Activated CD4-positive, alpha-beta memory T cell treated with anti-CD3 and anti-CD28 coated beads for 36 hours (primary cell): ENCODE data around the gene MLH3. TPM values are rescaled to one million over a fixed set of nuclear protein-coding genes. Genes with fewer than 3 reads are reported as not detected.

Experiments
- CTCF ChIA-PET: fragments of 350-600 bp; sonication (Branson Sonifier 250); formaldehyde crosslinking; loops from one replicate; lab custom pipeline; 2021; ENCODE audit warnings: antibody characterized with exemption, inconsistent platforms; lab: Charles Lee
- POLR2A ChIA-PET: fragments of 350-600 bp; sonication (Branson Sonifier 250); formaldehyde crosslinking; loops from one replicate; lab custom pipeline; 2021; ENCODE audit warnings: antibody characterized with exemption; lab: Charles Lee
- DNase-seq: peaks from one replicate; pipeline ENCODE4 v3.0.0-alpha.2; 2020
- H3K27ac Mint-ChIP-seq: one replicate; pipeline ENCODE4 v1.8.0; 2021; ENCODE audit warnings: mixed read lengths
- H3K27me3 Mint-ChIP-seq: one replicate; pipeline ENCODE4 v1.8.0; 2021; ENCODE audit warnings: mixed read lengths
- H3K36me3 Mint-ChIP-seq: one replicate; pipeline ENCODE4 v1.8.0; 2021; ENCODE audit warnings: mixed read lengths
- H3K4me1 Mint-ChIP-seq: one replicate; pipeline ENCODE4 v1.8.0; 2021; ENCODE audit warnings: low read depth, mixed read lengths
- H3K4me3 Mint-ChIP-seq: one replicate; pipeline ENCODE4 v1.8.0; 2021; ENCODE audit warnings: mild to moderate bottlenecking, mixed read lengths
- H3K9me3 Mint-ChIP-seq: one replicate; pipeline ENCODE4 v1.8.0; 2021; ENCODE audit warnings: mixed read lengths
- intact Hi-C: fragments of 100-400 bp; cut with micrococcal nuclease; formaldehyde crosslinking; loops from one replicate; pipeline ENCODE4 v1.15.1; 2023
- total RNA-seq, 2 experiments: library from RNA; stranded (reverse); gene quantifications; one replicate each; pipeline ENCODE4 v1.2.3, GENCODE V29; 2021

The MLH3 gene
- total RNA-seq, 2 experiments from 2014 or later = 19.7 to 21.2 TPM

DNA sequence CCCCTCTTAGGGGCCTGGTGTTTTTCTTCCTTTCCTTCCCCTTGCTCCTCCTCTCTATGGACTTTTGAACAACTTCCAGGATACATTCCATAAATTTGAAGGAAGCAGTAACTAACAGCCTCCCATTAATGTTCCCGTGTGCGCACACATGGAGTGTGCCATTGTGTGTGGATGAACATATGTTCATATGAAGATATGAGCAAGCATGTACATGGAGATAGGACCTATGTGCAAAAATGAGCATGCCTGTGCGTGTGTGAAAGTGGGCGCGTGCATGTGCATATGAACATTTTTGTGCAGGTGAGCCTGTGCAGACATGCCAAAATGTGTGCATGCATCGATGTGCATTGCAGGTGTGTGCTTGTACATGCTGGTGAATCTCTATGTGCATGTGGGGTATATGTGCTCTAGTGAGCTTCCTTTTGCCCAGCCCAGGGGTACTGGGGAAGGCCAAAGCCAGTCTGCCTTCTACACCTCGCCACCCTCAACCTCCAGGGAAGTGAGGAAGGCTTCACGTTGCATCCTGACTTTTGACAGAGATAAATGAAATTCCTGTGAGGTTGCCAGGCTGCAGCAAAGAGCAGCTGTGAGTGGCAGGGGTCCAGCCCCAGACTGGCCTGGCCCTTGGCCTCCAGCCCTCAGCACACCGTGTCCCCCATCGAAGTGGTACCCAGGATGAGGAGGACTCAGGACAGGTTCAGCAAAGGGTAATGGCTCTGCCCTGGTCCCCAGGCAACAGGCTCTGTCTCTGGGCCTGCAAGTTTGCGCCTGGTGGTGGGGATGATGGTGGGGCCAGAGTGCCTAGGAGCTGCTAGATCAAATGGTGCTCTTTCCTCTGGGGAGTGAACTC, 74.8 kb downstream of the MLH3 start:
- no peak for DNase-seq
- Mint-ChIP-seq H3K4me3 (no peak overlapping the region), H3K4me1 (no peaks in the 10 kb centered on the region), H3K9me3 (no peaks in the 10 kb centered on the region), H3K36me3 (no peaks in the 10 kb centered on the region), H3K27ac (no peak overlapping the region), H3K27me3 (no peaks in the 10 kb centered on the region)
- CTCF ChIA-PET = interaction anchor here (1.4 kb wide), 1 partner anchor 112 kb away, joined by 3 read pairs; no protein-coding TSS in a partner anchor
- POLR2A ChIA-PET = no interaction called here
- intact Hi-C loops = no loop called here

- H3K27me3 Mint-ChIP-seq = no peaks in the 10 kb centered on the region
- H3K27ac Mint-ChIP-seq = no peak overlapping the region
- DNase-seq = no peak
- no peaks in the 10 kb centered on the region for H3K4me1 Mint-ChIP-seq
- no peaks in the 10 kb centered on the region for H3K9me3 Mint-ChIP-seq
- no peak overlapping the region for H3K4me3 Mint-ChIP-seq
- H3K36me3 Mint-ChIP-seq = no peaks in the 10 kb centered on the region
- CTCF ChIA-PET = interaction anchor here (1.3 to 1.4 kb wide), 2 partner anchors 14 to 113 kb away, joined by 3 to 5 read pairs; no protein-coding TSS in a partner anchor
- intact Hi-C loops = no loop called here
- POLR2A ChIA-PET = no interaction called here
Observed at GRCh38 chr14:74975059-74975810, 76.0 kb downstream of the MLH3 start.

DNA sequence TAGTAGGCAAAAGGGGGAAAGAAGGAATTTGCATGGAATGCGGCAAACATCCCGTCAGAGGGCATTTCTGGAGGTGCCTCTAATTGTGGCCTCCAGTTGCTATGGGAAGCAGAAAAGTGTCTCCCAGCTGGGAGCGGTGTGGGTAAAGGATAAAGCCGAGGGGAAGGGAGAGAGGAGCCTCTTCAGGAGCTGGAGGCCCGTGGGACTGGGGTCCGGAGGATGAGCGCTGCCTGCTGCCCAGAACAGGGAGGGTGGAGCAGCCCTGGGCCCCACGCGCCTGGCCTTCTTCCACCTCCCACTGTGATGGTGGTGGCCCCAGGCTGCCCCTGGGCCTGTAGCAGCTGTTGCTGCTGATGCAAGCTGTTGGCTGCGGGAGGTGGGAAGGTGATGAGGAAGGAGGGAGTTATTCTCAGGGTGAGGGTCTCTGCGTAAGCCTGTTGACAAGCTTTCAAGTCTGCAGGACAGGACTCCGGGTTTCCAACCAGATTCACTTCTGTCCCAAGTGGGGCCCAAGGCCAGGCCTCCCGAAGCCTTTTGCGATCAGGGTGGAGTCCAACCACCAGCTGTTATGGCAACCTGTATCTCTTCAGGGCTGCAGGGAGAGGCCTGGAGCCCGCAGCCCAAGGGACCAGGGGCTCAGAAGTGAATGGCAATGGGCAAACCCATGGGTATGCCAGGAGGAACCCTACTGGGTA, 76.8 kb downstream of the MLH3 start:
- Mint-ChIP-seq H3K4me1 (no peaks in the 10 kb centered on the region), H3K27me3 (no peaks in the 10 kb centered on the region), H3K9me3 (no peaks in the 10 kb centered on the region), H3K36me3 (no peaks in the 10 kb centered on the region), H3K4me3 (no peak overlapping the region), H3K27ac (no peak overlapping the region)
- no peak for DNase-seq
- intact Hi-C loops = no loop called here
- ChIA-PET CTCF (interaction anchor here (1.3 kb wide), 1 partner anchor 13 kb away, joined by 5 read pairs; no protein-coding TSS in a partner anchor), POLR2A (no interaction called here)

DNA sequence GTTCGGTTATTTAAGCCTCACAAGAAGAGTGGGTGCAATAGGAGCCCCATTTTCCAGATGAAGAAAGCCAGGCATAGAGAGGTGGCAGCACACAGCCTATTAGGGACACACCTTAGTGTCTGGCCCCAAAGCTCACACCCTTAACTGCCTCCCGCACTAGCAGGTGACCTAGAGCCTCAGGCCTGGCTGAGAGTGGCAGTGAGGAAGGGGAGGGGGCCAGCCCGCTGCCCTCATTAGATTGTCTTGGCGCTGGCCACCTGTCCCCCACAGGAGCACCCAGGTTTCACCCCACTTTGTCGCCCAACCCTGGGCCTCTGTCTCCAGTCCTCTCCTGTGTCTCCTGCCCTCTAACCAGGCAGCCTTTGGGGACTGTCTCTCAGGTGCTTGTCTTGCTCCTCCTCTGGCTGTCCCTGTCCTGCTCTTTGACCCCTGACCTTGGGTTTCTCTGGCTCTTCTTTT, 77.3 kb downstream of the MLH3 start:
- Mint-ChIP-seq H3K27ac (no peak overlapping the region), H3K9me3 (no peaks in the 10 kb centered on the region), H3K27me3 (no peaks in the 10 kb centered on the region), H3K36me3 (no peaks in the 10 kb centered on the region), H3K4me3 (no peak overlapping the region), H3K4me1 (no peaks in the 10 kb centered on the region)
- intact Hi-C loops = no loop called here
- no peak for DNase-seq
- POLR2A ChIA-PET = no interaction called here
- CTCF ChIA-PET = interaction anchor here (0.9 to 1.3 kb wide), 2 partner anchors 13 to 114 kb away, joined by 3 to 5 read pairs; no protein-coding TSS in a partner anchor

GRCh38 chr14:74973003-74973653, 78.1 kb downstream of the MLH3 start:
- H3K27ac Mint-ChIP-seq = no peak overlapping the region

DNA sequence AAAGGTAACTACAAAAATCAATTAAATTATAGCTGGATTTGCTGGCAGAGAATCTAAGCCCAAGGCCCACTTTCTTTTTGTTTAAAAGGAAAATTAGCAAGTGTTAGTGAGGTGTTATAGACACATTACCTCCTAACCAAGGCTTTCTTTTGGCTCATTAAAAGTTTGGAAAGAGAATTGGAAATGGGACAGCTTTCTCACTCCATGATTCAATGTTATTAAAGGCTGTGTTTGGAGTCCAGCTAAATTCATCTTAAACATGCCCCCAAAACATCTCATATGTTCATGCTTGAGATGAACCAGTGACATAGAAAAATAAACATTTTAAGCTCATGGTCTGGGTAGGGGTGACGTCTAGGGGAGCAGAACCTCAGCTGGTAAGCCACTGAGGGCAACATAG, 82.5 kb downstream of the MLH3 start:
- intact Hi-C loops = no loop called here
- Mint-ChIP-seq H3K27me3 (no peaks in the 10 kb centered on the region), H3K4me3 (no peak overlapping the region), H3K27ac (no peak overlapping the region), H3K36me3 (no peaks in the 10 kb centered on the region), H3K4me1 (no peaks in the 10 kb centered on the region), H3K9me3 (no peaks in the 10 kb centered on the region)
- POLR2A ChIA-PET = interaction anchor here (0.7 kb wide), 1 partner anchor 17 kb away, joined by 4 read pairs; no protein-coding TSS in a partner anchor
- CTCF ChIA-PET = interaction anchor here (2.3 kb wide), 1 partner anchor 119 kb away, joined by 9 read pairs; no protein-coding TSS in a partner anchor
- no peak for DNase-seq

More at GRCh38 chr14:74973003-74973653, 78.1 kb downstream of the MLH3 start:
- Mint-ChIP-seq H3K4me1 (no peaks in the 10 kb centered on the region), H3K4me3 (no peak overlapping the region), H3K9me3 (no peaks in the 10 kb centered on the region), H3K27me3 (no peaks in the 10 kb centered on the region), H3K36me3 (no peaks in the 10 kb centered on the region)
- ChIA-PET CTCF (interaction anchor here (0.9 kb wide), 1 partner anchor 115 kb away, joined by 3 read pairs; no protein-coding TSS in a partner anchor), POLR2A (no interaction called here)
- peak; percentile 55 for DNase-seq
- intact Hi-C loops = no loop called here

- no peaks in the 10 kb centered on the region for H3K9me3 Mint-ChIP-seq
- intact Hi-C loops = no loop called here
- H3K4me1 Mint-ChIP-seq = no peaks in the 10 kb centered on the region
- H3K4me3 Mint-ChIP-seq = no peak overlapping the region
- no peak for DNase-seq
- CTCF ChIA-PET = interaction anchor here (1.4 to 1.6 kb wide), 2 partner anchors 20 to 123 kb away, joined by 7 read pairs; no protein-coding TSS in a partner anchor
- H3K27ac Mint-ChIP-seq = no peak overlapping the region
- no peaks in the 10 kb centered on the region for H3K27me3 Mint-ChIP-seq
- H3K36me3 Mint-ChIP-seq = no peaks in the 10 kb centered on the region
- POLR2A ChIA-PET = no interaction called here
Observed at GRCh38 chr14:74965486-74966153, 85.6 kb downstream of the MLH3 start.

- no peaks in the 10 kb centered on the region for H3K36me3 Mint-ChIP-seq
Observed at GRCh38 chr14:74964787-74965485, 86.3 kb downstream of the MLH3 start.

More at GRCh38 chr14:74964787-74965485, 86.3 kb downstream of the MLH3 start:
- ChIA-PET CTCF (interaction anchor here (0.8 to 1.6 kb wide), 3 partner anchors 18 to 124 kb away, joined by 3 to 7 read pairs (median 7); no protein-coding TSS in a partner anchor), POLR2A (no interaction called here)
- intact Hi-C loops = no loop called here
- Mint-ChIP-seq H3K4me3 (no peak overlapping the region), H3K9me3 (no peaks in the 10 kb centered on the region), H3K27ac (no peak overlapping the region), H3K27me3 (no peaks in the 10 kb centered on the region), H3K4me1 (no peaks in the 10 kb centered on the region)
- DNase-seq = no peak
